Nephron (organoid): ENCODE measurements around the gene SF3B2.

Experiments
- H3K27ac Mint-ChIP-seq, 3 experiments: 2 replicates each; pipeline ENCODE4 v1.8.0; 2020; ENCODE audit warnings: mixed read lengths in 3 of 3, mild to moderate bottlenecking in 2 of 3, moderate library complexity in 1 of 3
- H3K27me3 Mint-ChIP-seq: 2 replicates; pipeline ENCODE4 v1.8.0; 2021; ENCODE audit warnings: low read depth, mild to moderate bottlenecking, moderate library complexity, mixed read lengths
- H3K36me3 Mint-ChIP-seq: 2 replicates; pipeline ENCODE4 v1.8.0; 2020; ENCODE audit warnings: low read depth, mixed read lengths
- H3K4me1 Mint-ChIP-seq: 2 replicates; pipeline ENCODE4 v1.8.0; 2020; ENCODE audit warnings: mixed read lengths
- H3K4me3 Mint-ChIP-seq, 3 experiments: 2 replicates each; pipeline ENCODE4 v1.8.0; 2020; ENCODE audit warnings: mild to moderate bottlenecking in 3 of 3, mixed read lengths in 3 of 3, moderate library complexity in 2 of 3
- H3K9me3 Mint-ChIP-seq: 2 replicates; pipeline ENCODE4 v1.8.0; 2020; ENCODE audit warnings: mixed read lengths
- TF ChIP-seq, protein P1 (sequence below), 3 experiments: fragments of 200-600 bp; sonication (generic); IDR thresholded peaks; one replicate each; pipeline ENCODE4 v1.5.0; 2021; ENCODE audit warnings: antibody characterized with exemption in 3 of 3; ENCODE audit not compliant: unreplicated experiment in 3 of 3

Gene SF3B2

GRCh38 chr11:66081505-66081904 lies 29.3 kb downstream of the SF3B2 start:
- no peak overlapping the region for H3K4me3 Mint-ChIP-seq
- TF ChIP-seq, protein P1, sequence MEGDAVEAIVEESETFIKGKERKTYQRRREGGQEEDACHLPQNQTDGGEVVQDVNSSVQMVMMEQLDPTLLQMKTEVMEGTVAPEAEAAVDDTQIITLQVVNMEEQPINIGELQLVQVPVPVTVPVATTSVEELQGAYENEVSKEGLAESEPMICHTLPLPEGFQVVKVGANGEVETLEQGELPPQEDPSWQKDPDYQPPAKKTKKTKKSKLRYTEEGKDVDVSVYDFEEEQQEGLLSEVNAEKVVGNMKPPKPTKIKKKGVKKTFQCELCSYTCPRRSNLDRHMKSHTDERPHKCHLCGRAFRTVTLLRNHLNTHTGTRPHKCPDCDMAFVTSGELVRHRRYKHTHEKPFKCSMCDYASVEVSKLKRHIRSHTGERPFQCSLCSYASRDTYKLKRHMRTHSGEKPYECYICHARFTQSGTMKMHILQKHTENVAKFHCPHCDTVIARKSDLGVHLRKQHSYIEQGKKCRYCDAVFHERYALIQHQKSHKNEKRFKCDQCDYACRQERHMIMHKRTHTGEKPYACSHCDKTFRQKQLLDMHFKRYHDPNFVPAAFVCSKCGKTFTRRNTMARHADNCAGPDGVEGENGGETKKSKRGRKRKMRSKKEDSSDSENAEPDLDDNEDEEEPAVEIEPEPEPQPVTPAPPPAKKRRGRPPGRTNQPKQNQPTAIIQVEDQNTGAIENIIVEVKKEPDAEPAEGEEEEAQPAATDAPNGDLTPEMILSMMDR (IDR thresholded peaks at IDR 0.05; ENCODE audit: unreplicated experiment in 3 of 3), result no peak
- H3K4me1 Mint-ChIP-seq, result peaks cover 31% of the 10 kb centered on the region
- no peak overlapping the region for H3K27ac Mint-ChIP-seq
- H3K27me3 Mint-ChIP-seq, result no peaks in the 10 kb centered on the region
- H3K36me3 Mint-ChIP-seq, result peaks cover 17% of the 10 kb centered on the region
- no peaks in the 10 kb centered on the region for H3K9me3 Mint-ChIP-seq

- Mint-ChIP-seq H3K36me3 (peaks cover 10% of the 10 kb centered on the region), H3K27ac (peak overlapping the region; percentile 6 to 59 (median 31)), H3K9me3 (no peaks in the 10 kb centered on the region), H3K27me3 (no peaks in the 10 kb centered on the region), H3K4me3 (no peak overlapping the region), H3K4me1 (peaks cover 31% of the 10 kb centered on the region)
- TF ChIP-seq, protein P1 (IDR thresholded peaks at IDR 0.05; ENCODE audit: unreplicated experiment in 3 of 3), result no peak
These were observed 31.0 kb downstream of the SF3B2 start for GRCh38 chr11:66082946-66083698.

DNA sequence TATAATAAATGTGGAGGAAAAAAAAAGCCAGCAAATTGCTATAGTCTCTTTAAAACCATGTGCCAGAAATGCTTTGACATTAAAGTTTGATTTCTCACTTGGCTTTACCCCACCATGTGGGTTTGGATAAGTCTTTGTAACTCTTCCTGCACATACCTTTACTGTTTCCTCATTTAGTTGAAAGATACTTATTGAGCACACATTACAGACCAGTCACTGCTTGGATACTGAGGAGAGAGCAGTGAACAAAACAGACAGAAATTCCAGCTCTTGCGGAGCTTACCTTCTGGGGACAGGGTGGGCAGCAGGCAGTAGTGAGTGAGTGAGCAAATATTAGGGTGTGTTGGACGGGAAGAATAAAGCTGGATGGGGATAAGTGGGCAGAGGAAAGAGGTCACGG lies 31.6 kb downstream of the SF3B2 start:
- TF ChIP-seq, protein P1 (IDR thresholded peaks at IDR 0.05; ENCODE audit: unreplicated experiment in 3 of 3), result no peak
- Mint-ChIP-seq H3K9me3 (no peaks in the 10 kb centered on the region), H3K36me3 (peaks cover 4% of the 10 kb centered on the region), H3K27me3 (no peaks in the 10 kb centered on the region), H3K4me1 (peaks cover 31% of the 10 kb centered on the region), H3K4me3 (no peak overlapping the region), H3K27ac (peak overlapping the region in 1 of 3 experiments; percentile 6)

DNA sequence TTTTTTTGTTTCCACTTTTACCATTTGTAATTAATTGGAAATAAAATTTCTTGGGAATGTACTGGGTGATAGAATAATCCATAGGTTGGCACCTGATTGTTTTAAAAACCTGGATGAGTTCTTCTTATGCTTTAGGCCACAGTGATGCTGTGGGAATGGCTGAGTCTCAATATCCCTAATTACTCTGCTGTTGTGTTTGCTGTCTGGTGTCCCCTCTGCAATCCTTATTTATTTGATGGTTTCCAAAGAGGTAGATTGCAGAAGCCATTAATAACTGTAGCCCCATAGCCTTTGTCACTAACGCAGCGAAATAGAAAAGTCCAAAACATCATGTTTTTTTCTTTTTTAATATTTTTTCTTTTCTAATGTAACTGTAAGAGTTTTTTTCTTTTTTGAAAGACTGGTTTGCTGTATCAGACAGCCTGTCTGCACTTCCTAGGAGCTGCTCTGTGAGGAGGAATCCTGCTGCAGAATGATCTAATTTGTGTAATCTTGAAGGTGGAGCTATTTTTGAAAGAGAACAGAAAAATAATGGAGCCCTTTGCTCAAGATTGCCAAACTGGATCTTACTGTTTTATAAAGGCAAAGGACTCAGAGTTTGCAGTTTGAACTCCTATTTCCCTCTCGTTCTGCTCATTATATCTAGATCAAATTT lies 32.8 kb downstream of the SF3B2 start:
- no peaks in the 10 kb centered on the region for H3K27me3 Mint-ChIP-seq

DNA sequence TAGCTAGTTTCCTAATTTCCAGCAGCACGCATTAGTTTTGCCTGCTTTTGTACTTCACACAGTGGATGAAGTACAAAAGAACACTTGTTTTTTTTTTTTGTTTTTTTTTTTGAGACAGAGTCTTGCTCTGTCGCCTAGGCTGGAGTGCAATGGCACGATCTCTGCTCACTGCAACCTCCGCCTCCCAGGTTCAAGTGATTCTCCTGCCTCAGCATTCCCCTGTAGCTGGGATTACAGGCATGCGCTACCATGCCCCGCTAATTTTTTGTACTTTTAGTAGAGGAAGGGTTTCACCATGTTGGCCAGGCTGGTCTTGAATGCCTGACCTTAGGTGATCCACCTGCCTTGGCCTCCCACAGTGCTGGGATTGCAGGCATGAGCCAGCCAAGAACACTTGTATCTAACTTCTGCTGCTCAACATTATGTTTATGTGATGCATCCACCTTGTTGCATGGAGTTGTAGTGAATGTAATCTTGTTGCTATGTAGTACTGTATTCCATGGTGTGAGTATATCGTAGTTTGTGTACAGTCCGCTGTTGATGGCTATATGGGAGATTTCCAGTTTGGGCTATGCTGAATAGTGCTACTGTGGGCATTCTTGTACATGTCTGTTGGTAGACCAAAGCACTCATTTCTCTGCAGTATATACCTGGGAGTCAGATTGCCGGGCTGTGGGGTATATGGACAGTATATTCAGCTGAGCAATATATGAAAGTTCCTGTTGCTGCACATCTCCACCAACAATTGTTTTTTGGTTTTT lies 35.2 kb downstream of the SF3B2 start:
- peaks cover 21% of the 10 kb centered on the region for H3K4me1 Mint-ChIP-seq
- no peak overlapping the region for H3K27ac Mint-ChIP-seq
- H3K27me3 Mint-ChIP-seq, result no peaks in the 10 kb centered on the region
- peaks cover 9% of the 10 kb centered on the region for H3K36me3 Mint-ChIP-seq
- TF ChIP-seq, protein P1 (IDR thresholded peaks at IDR 0.05; ENCODE audit: unreplicated experiment in 3 of 3), result no peak
- no peak overlapping the region for H3K4me3 Mint-ChIP-seq
- H3K9me3 Mint-ChIP-seq, result no peaks in the 10 kb centered on the region

More for the DNA sequence above, 32.8 kb downstream of the SF3B2 start:
- no peaks in the 10 kb centered on the region for H3K9me3 Mint-ChIP-seq
- peak overlapping the region in 1 of 3 experiments; percentile 15 for H3K27ac Mint-ChIP-seq
- H3K4me1 Mint-ChIP-seq, result peaks cover 31% of the 10 kb centered on the region
- TF ChIP-seq, protein P1 (IDR thresholded peaks at IDR 0.05; ENCODE audit: unreplicated experiment in 3 of 3), result no peak
- H3K4me3 Mint-ChIP-seq, result no peak overlapping the region
- H3K36me3 Mint-ChIP-seq, result peaks cover 4% of the 10 kb centered on the region
